Measurements from ENCODE around the gene ETV1.

Gene ETV1

DNA sequence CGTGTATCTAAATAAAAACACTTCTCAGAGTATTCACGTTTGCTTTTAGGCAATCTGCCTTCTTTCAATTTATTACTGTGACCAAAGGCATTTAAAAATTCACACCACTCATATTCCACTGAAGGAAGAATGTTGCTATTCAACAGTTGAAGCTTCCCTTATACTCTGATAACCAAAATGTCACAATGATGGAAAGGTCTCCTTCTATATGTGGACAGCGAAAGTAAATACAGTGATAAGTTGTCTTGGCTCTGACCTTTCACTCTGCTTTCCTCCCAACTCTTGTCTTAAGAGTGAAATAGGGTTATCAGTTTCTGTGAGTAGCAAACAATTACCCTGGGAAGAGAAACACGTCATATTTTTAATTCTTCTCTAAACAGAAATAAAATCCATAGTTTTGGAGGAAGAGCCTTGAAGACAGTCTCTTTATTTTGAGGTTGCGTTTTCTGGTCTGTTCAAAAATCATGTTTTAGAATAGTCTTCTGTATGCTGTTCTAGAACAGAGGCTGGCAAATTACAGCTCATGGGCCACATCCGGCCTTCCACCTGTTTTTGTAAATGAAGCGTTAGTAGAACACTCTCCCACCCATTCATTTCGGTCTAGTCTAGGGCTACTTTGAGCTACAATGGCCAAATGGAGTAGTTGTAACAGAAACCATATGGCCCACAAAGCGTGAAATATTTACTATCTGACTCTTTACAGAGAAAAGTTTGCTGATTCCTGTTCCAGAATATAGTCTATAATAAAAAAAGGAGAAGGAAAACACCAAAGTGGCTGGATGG is 41.3 kb downstream of the ETV1 start:
- H3K4me3 ChIP-seq (ENCODE audit: low read depth in 1 of 2, low read length in 1 of 2): no peak overlapping the region
- no peaks in the 10 kb centered on the region for H3K4me1 ChIP-seq (ENCODE audit: control insufficient read depth in 1 of 2, insufficient read depth in 1 of 2, low read depth in 1 of 2, low read length in 1 of 2)
- H3K27ac ChIP-seq: no peak overlapping the region
- H3K9me3 ChIP-seq: no peaks in the 10 kb centered on the region
- TF ChIP-seq, protein P1, sequence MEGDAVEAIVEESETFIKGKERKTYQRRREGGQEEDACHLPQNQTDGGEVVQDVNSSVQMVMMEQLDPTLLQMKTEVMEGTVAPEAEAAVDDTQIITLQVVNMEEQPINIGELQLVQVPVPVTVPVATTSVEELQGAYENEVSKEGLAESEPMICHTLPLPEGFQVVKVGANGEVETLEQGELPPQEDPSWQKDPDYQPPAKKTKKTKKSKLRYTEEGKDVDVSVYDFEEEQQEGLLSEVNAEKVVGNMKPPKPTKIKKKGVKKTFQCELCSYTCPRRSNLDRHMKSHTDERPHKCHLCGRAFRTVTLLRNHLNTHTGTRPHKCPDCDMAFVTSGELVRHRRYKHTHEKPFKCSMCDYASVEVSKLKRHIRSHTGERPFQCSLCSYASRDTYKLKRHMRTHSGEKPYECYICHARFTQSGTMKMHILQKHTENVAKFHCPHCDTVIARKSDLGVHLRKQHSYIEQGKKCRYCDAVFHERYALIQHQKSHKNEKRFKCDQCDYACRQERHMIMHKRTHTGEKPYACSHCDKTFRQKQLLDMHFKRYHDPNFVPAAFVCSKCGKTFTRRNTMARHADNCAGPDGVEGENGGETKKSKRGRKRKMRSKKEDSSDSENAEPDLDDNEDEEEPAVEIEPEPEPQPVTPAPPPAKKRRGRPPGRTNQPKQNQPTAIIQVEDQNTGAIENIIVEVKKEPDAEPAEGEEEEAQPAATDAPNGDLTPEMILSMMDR (IDR thresholded peaks at IDR 0.05): no peak
- no peaks in the 10 kb centered on the region for H3K27me3 ChIP-seq
- H3K36me3 ChIP-seq: no peaks in the 10 kb centered on the region

DNA sequence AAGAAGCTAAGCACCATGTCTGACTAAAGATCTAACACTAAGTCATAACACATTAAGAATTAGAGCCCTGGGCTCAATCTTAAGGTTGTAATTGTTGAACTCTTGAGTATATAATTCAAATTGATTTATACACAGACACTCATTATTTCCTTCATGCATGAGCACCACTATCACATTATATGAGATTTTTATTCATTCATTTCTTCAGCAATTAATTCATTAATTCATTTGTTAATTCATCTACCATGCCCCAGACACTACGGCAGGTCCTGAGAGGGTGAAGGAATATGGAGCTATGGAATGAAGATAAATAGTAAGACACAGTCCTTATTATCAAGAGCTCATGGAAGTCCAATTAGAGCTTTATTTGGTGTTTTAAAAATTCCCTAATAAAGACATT is 41.9 kb downstream of the ETV1 start:
- TF ChIP-seq, protein P1 (IDR thresholded peaks at IDR 0.05): no peak
- H3K9me3 ChIP-seq: no peaks in the 10 kb centered on the region
- H3K27ac ChIP-seq: no peak overlapping the region
- H3K4me1 ChIP-seq (ENCODE audit: control insufficient read depth in 1 of 2, insufficient read depth in 1 of 2, low read depth in 1 of 2, low read length in 1 of 2): no peaks in the 10 kb centered on the region
- H3K27me3 ChIP-seq: no peaks in the 10 kb centered on the region
- H3K4me3 ChIP-seq (ENCODE audit: low read depth in 1 of 2, low read length in 1 of 2): no peak overlapping the region
- H3K36me3 ChIP-seq: no peaks in the 10 kb centered on the region

DNA sequence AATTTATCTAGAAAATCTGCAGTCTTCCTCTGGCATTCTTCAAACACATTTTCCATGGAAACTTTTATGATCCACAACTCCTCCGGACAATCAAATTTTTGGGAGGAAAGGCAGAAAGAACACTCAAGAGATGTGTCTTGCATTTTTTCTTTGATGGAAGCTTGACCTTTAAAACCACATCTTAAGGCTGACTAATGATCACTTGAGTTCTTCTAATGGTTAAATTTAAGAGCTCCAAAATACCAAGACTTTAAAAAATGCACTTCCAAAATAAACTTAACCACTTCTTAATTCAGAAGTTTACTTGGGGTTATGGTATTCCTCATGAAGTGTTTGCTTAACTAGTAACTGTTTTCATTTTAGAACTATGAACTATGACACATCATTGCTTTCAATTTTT is 43.3 kb downstream of the ETV1 start:
- no peak overlapping the region for H3K4me3 ChIP-seq (ENCODE audit: low read depth in 1 of 2, low read length in 1 of 2)
- TF ChIP-seq, protein P1 (IDR thresholded peaks at IDR 0.05): no peak
- no peaks in the 10 kb centered on the region for H3K27me3 ChIP-seq
- H3K36me3 ChIP-seq: no peaks in the 10 kb centered on the region
- no peaks in the 10 kb centered on the region for H3K9me3 ChIP-seq
- no peak overlapping the region for H3K27ac ChIP-seq
- no peaks in the 10 kb centered on the region for H3K4me1 ChIP-seq (ENCODE audit: control insufficient read depth in 1 of 2, insufficient read depth in 1 of 2, low read depth in 1 of 2, low read length in 1 of 2)

DNA sequence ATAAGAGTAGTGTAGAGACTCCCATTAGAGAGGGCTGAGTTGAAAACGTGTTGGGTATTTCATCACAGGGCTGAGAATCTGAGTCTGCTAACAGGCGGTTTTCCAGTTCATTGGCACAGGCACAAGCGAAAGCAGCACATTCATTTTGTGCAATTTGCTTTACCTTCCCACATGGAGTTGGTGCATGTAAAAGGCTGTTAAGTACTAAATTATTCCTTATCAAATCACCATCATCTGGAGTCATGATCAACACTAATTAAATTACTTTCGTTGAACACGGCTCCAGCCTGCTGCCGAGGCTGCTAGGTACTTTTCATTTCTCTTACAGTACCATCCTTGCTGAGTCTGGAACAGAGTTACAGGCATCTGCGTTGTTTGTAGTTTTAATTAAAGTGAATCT is 43.8 kb downstream of the ETV1 start:
- H3K27me3 ChIP-seq: no peaks in the 10 kb centered on the region
- H3K4me1 ChIP-seq (ENCODE audit: control insufficient read depth in 1 of 2, insufficient read depth in 1 of 2, low read depth in 1 of 2, low read length in 1 of 2): no peaks in the 10 kb centered on the region
- TF ChIP-seq, protein P1 (IDR thresholded peaks at IDR 0.05): no peak
- no peaks in the 10 kb centered on the region for H3K9me3 ChIP-seq
- H3K4me3 ChIP-seq (ENCODE audit: low read depth in 1 of 2, low read length in 1 of 2): no peak overlapping the region
- no peak overlapping the region for H3K27ac ChIP-seq
- H3K36me3 ChIP-seq: no peaks in the 10 kb centered on the region

DNA sequence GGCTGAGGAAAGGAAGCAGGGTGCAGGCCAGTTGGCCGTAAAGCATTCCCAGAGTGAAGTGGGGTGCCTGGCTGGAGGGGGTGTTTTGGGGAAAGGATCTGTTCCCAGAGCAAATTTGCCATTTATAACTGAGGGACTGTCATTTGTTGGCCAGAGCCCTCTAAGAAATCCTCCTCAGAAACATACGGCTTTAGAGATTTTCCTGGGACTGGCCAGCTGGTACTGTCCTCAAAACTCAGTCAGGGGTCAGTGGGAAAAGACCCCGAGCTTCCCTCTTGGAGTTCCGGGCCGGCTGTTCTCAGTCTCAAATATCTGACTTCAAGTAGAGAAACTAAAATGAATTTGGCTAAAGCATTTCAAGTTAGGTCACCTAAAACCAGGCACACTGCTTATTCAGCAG is 55.9 kb downstream of the ETV1 start:
- TF ChIP-seq, protein P1 (IDR thresholded peaks at IDR 0.05): no peak
- Histone ChIP-seq H3K36me3 (no peaks in the 10 kb centered on the region), H3K4me3 (ENCODE audit: low read depth in 1 of 2, low read length in 1 of 2) (no peak overlapping the region), H3K4me1 (ENCODE audit: control insufficient read depth in 1 of 2, insufficient read depth in 1 of 2, low read depth in 1 of 2, low read length in 1 of 2) (no peaks in the 10 kb centered on the region), H3K27ac (no peak overlapping the region), H3K9me3 (no peaks in the 10 kb centered on the region), H3K27me3 (no peaks in the 10 kb centered on the region)
